ENCODE results near the gene SHC1. TPM values are rescaled to one million over a fixed set of nuclear protein-coding genes. Genes with fewer than 3 reads are reported as not detected.
"Not testable (repeated sequence)": the region's sequence is repeated elsewhere in the genome, so short reads cannot be mapped to it uniquely, and the experiment has no call there.

The SHC1 gene
- total RNA-seq, 2 experiments from 2014 or later = 69.6 to 72.4 TPM

DNA sequence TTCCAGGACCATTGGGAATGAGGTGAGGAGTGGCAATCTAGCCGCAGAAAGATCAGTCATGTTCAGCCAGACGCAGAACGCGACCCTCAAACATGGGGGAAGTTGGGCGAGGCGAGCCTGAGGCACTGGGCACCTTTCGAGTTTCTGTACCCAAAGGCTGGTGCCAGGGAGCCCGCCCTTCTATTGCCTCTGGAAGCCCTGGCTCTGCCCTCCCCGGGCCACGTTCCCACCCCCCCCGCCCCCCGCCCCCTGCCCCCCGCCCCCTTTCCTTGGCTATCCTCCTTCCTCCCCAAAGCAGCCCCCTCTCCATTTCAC, 29.8 kb upstream of the SHC1 start:
- DNase-seq (no peak), ATAC-seq (no peak)
- peaks cover 50% of the 10 kb centered on the region for H3K4me1 Mint-ChIP-seq (ENCODE audit: low read depth)
- H3K36me3 Mint-ChIP-seq (ENCODE audit: low read depth) = peaks cover 4% of the 10 kb centered on the region
- no peaks in the 10 kb centered on the region for H3K9me3 Mint-ChIP-seq (ENCODE audit: insufficient read depth)
- H3K27ac Mint-ChIP-seq = peak overlapping the region; percentile 85
- H3K4me3 Mint-ChIP-seq = peak overlapping the region; percentile 86
- ChIA-PET POLR2A (interaction anchor here (0.7 to 2.1 kb wide), 4 partner anchors 23 to 64 kb away, joined by 3 to 11 read pairs (median 6); partner anchors contain the start of genes PBXIP1, PMVK and PYGO2), CTCF (interaction anchor here (0.9 to 7.9 kb wide), 16 partner anchors 12 to 332 kb away, joined by 3 to 139 read pairs (median 14); partner anchors contain the start of genes ADAM15, CKS1B, FLAD1 and PBXIP1)
- no peaks in the 10 kb centered on the region for H3K27me3 Mint-ChIP-seq (ENCODE audit: low read depth)

DNA sequence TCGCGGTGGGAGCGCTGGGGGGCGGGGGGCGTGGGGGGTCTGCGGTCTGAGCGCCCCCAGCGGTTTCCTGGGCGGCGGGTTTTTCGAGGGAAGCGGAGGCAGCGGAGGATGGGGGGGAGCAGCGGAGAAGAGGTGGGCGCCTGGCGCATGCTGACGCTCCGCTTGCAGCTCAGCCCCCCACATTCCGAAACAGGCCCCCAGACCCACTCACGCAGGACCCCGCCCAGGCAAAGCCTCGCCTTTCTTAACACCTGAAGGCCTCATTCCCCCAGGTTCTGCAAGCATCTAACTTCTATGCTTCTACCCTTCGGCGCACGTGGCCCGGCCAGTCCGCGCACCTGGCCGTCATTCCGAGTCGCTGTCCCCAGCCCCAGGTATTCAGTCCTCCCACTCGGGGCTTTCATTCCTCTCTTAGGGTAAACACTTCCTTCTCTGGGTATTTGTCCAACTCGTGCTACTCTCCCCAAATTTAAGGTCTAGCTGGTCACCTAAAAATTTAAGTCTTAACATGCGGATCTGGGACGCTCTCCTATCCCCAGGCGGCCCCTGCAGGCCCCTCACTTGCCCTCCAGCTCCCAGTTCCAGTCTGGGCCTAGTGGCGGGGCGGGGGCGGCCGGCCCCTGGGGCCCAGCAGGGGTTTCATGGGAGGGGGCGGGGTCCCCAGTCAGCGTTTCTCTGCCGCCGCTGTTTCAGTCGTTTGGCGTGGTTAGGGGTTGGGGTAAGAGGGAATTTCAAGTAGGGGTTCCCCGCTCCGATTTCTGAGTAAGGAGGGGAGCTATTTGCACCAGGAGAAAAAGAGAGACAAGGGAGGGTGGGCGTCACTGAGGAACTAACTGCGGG, 29.2 kb upstream of the SHC1 start:
- Mint-ChIP-seq H3K9me3 (ENCODE audit: insufficient read depth) (no peaks in the 10 kb centered on the region), H3K36me3 (ENCODE audit: low read depth) (peaks cover 4% of the 10 kb centered on the region), H3K4me1 (ENCODE audit: low read depth) (peaks cover 49% of the 10 kb centered on the region), H3K27me3 (ENCODE audit: low read depth) (no peaks in the 10 kb centered on the region), H3K4me3 (peak overlapping the region; percentile 86), H3K27ac (peak overlapping the region; percentile 85)
- ATAC-seq (no peak), DNase-seq (peak; percentile 61)
- CTCF ChIA-PET = interaction anchor here (0.9 to 7.9 kb wide), 23 partner anchors 8 to 519 kb away, joined by 3 to 139 read pairs (median 8); partner anchors contain the start of genes ADAM15, CKS1B, FLAD1 and PBXIP1
- POLR2A ChIA-PET = interaction anchor here (0.7 to 2.1 kb wide), 8 partner anchors 16 to 63 kb away, joined by 3 to 11 read pairs (median 4); partner anchors contain the start of genes ADAM15, FLAD1, PBXIP1 and PMVK

DNA sequence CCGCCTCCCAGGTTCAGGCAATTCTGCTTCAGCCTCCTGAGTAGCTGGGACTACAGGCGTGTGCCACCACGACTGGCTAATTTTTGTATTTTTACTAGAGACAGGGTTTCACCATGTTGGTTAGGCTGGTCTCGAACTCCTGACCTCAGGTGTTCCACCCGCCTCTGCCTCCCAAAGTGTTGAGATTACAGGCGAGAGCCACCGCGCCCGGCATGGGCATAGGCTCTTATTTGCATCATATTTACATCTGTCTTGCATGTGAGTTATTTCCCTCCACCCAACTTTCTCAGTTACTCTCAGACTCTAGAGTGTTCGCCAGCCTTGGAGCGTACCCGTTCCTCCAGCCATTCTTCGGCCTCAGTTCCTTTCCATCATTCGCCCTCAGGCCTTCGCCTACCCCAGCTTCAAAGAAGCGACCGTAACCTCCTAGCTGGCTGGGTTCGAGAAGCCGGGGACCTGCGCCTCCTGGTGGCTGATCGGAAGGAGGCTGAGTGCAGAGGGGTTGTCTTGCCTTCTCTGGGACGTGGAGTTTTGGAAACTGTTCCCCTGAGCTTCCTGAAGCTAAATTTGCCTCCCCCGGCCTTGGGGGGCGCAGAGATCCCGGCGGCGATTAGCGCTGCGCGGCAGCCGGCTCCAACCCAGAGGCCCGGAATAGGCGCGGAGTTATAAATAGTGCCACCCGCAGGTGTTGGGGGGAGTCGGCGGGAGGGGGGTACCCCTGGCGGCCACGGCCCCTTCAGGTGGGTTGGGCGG, 28.4 kb upstream of the SHC1 start:
- POLR2A ChIA-PET = interaction anchor here (0.5 to 2.1 kb wide), 9 partner anchors 16 to 405 kb away, joined by 3 to 11 read pairs (median 3); partner anchors contain the start of genes ADAM15, FLAD1, PBXIP1 and PYGO2
- DNase-seq = peak; percentile 81
- CTCF ChIA-PET = interaction anchor here (0.7 to 7.9 kb wide), 25 partner anchors 9 to 518 kb away, joined by 3 to 139 read pairs (median 5); partner anchors contain the start of genes ADAM15, CKS1B, FLAD1 and PBXIP1
- H3K4me3 Mint-ChIP-seq = peak overlapping the region; percentile 62
- no peaks in the 10 kb centered on the region for H3K9me3 Mint-ChIP-seq (ENCODE audit: insufficient read depth)
- H3K4me1 Mint-ChIP-seq (ENCODE audit: low read depth) = peaks cover 42% of the 10 kb centered on the region
- ATAC-seq = peak; percentile 15
- H3K27ac Mint-ChIP-seq = peak overlapping the region; percentile 77
- no peaks in the 10 kb centered on the region for H3K27me3 Mint-ChIP-seq (ENCODE audit: low read depth)
- peaks cover 2% of the 10 kb centered on the region for H3K36me3 Mint-ChIP-seq (ENCODE audit: low read depth)

DNA sequence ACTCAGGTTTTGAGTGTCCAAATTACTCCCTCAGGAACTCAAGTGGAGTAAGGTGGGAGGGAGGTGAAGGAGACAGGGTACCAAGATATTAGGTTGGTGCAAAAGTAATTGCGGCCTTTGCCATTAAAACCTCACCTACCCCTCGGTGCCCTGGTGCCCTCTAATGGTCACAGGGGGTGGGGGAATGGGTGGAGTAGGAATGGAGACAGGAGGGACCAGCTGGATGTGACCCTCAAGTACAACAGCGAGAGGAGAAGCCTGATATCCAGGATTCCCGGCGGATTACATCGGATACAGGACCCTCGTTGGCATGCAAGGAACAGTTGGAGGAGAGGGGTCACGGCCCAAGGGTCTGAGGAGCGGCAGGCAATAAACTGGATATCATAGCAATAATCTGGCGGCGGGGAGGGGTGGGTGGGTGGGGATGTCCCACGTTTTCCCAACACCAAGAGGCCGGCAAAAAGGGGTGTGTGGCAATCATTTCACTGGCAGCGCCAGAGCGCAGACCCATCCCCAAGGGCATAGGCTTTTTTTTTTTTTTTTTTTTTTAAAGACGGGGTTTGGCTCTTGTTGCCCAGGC, 27.7 kb upstream of the SHC1 start:
- ATAC-seq (no peak), DNase-seq (no peak)
- peaks cover 38% of the 10 kb centered on the region for H3K4me1 Mint-ChIP-seq (ENCODE audit: low read depth)
- peak overlapping the region; percentile 48 for H3K4me3 Mint-ChIP-seq
- peak overlapping the region; percentile 57 for H3K27ac Mint-ChIP-seq
- CTCF ChIA-PET = interaction anchor here (0.7 to 7.9 kb wide), 21 partner anchors 14 to 518 kb away, joined by 3 to 139 read pairs (median 8); partner anchors contain the start of genes ADAM15, CKS1B, FLAD1 and PBXIP1
- no peaks in the 10 kb centered on the region for H3K9me3 Mint-ChIP-seq (ENCODE audit: insufficient read depth)
- peaks cover 2% of the 10 kb centered on the region for H3K36me3 Mint-ChIP-seq (ENCODE audit: low read depth)
- no peaks in the 10 kb centered on the region for H3K27me3 Mint-ChIP-seq (ENCODE audit: low read depth)
- POLR2A ChIA-PET = interaction anchor here (1.1 to 2.1 kb wide), 4 partner anchors 23 to 43 kb away, joined by 3 to 11 read pairs (median 4); partner anchors contain the start of gene PBXIP1

DNA sequence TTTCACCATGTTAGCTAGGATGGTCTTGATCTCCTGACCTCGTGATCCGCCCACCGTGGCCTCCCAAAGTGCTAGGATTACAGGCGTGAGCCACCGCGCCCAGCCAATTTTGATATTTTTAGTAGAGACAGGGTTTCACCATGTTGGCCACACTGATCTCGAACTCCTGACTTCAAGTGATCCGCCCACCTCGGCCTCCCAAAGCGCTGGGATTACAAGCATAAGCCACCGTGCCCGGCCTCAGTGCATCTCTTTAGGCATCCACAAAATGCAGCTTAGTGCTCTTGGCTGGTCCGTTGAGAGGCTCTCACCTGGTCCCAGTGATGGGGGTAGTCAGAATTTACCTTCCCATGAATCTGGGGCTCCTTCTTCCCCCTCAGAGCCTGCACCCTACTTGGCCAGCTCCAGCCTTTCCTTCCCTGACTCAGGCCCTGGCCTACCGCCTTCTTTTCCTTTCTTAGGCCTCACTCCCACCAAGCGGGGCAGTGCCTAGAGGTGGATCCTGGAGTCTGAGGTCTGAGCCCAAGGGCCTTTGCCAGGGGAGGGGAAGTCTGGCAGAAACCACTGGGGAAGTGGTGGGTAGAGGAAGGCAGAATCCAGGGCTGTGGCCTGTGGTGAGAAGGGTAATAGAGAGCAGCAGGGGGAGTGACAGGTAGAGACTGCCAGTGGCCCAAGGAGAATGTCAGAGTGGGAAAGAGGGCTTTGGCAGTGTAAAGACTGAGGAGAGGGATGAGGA, 26.6 kb upstream of the SHC1 start:
- CTCF ChIA-PET = interaction anchor here (1.0 to 7.9 kb wide), 9 partner anchors 13 to 437 kb away, joined by 3 to 139 read pairs (median 8); partner anchors contain the start of genes CKS1B, FLAD1 and PYGO2
- ATAC-seq = no peak
- POLR2A ChIA-PET = interaction anchor here (0.6 to 4.2 kb wide), 3 partner anchors 13 to 1362 kb away, joined by 4 to 28 read pairs (median 4); partner anchors contain the start of genes CKS1B and FLAD1
- peaks cover 38% of the 10 kb centered on the region for H3K4me1 Mint-ChIP-seq (ENCODE audit: low read depth)
- DNase-seq = no peak
- H3K27me3 Mint-ChIP-seq (ENCODE audit: low read depth) = no peaks in the 10 kb centered on the region
- H3K9me3 Mint-ChIP-seq (ENCODE audit: insufficient read depth) = no peaks in the 10 kb centered on the region
- H3K4me3 Mint-ChIP-seq = peak overlapping the region; percentile 3
- peaks cover 2% of the 10 kb centered on the region for H3K36me3 Mint-ChIP-seq (ENCODE audit: low read depth)
- no peak overlapping the region for H3K27ac Mint-ChIP-seq

DNA sequence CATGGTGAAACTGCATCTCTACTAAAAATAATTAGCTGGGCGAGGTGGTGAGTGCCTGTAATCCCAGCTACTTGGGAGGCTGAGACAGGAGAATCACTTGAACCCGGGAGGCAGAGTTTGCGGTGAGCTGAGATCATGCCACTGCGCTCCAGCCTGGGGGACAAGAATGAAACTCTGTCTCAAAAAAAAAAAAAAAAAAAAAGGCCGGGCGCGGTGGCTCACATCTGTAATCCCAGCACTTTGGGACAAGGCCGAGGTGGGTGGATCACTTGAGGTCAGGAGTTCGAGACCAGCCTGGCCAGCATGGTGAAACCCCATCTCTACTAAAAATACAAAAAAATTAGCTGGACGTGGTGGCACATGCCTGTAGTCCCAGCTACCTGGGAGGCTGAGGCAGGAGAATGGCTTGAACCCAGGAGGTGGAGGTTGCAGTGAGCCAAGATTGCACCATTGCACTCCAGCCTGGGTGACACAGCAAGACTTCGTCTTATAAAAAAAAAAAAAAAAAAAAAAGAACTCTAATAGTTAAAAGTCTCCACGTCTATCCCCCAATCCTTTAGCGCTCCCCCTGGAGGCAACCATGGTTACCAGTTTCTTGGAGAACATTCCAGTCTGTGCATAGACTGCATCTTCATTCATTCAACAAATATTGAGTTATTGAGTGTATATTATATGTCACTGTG, 24.9 kb upstream of the SHC1 start:
- not testable (repeated sequence) for DNase-seq; ATAC-seq; H3K36me3 Mint-ChIP-seq (ENCODE audit: low read depth); H3K9me3 Mint-ChIP-seq (ENCODE audit: insufficient read depth); H3K4me3 Mint-ChIP-seq; H3K27ac Mint-ChIP-seq; H3K27me3 Mint-ChIP-seq (ENCODE audit: low read depth)
- H3K4me1 Mint-ChIP-seq (ENCODE audit: low read depth) = peaks cover 36% of the 10 kb centered on the region
- CTCF ChIA-PET = interaction anchor here (0.9 to 7.9 kb wide), 8 partner anchors 11 to 435 kb away, joined by 3 to 139 read pairs (median 8); partner anchors contain the start of genes FLAD1, KRTCAP2 and PYGO2
- POLR2A ChIA-PET = interaction anchor here (1.6 to 4.2 kb wide), 2 partner anchors 12 to 21 kb away, joined by 8 to 28 read pairs; partner anchors contain the start of genes CKS1B and FLAD1

DNA sequence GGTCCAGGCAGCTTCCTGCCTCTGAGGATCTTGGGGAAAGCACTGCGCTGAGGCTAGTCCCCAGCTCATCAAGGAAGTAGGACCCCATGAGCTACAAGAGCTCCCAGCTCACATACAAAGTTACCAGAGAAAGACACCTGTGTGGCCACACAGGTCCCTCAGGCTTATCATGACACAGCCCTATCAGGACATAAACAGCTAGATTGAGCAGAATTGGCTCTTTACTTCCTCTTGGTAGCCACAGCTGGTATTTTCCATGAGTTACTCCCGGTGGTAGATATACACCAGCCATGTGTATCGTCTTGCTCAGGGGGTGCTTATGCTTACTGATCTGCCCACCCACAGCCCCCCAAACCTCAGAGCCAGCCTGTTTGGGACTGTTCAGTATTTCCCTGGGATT, 24.0 kb upstream of the SHC1 start:
- DNase-seq = no peak
- POLR2A ChIA-PET = interaction anchor here (1.6 to 4.2 kb wide), 2 partner anchors 11 to 20 kb away, joined by 8 to 28 read pairs; partner anchors contain the start of genes CKS1B and FLAD1
- Mint-ChIP-seq H3K4me1 (ENCODE audit: low read depth) (peaks cover 28% of the 10 kb centered on the region), H3K36me3 (ENCODE audit: low read depth) (peaks cover 13% of the 10 kb centered on the region), H3K9me3 (ENCODE audit: insufficient read depth) (no peaks in the 10 kb centered on the region), H3K27me3 (ENCODE audit: low read depth) (no peaks in the 10 kb centered on the region), H3K27ac (no peak overlapping the region), H3K4me3 (no peak overlapping the region)
- ATAC-seq = no peak
- CTCF ChIA-PET = interaction anchor here (0.8 to 5.4 kb wide), 11 partner anchors 11 to 435 kb away, joined by 3 to 35 read pairs (median 4); partner anchors contain the start of genes ADAM15, FLAD1, KRTCAP2 and PMVK

DNA sequence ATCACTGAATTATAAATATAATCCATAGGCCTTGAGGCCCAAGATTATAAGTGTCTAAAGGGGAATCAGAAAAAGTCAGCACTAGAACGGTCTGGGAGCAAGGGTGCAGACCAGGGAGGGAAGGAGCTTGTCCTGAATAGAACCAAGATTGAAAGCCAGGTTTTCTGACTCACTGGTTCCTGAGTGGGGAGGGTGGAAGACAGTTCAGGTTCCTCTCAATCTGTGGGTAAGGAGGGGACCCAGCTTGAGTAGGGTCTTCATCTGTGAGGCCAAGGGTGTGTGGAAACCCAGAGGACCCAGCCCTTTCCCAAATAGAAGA, 23.7 kb upstream of the SHC1 start:
- peaks cover 15% of the 10 kb centered on the region for H3K36me3 Mint-ChIP-seq (ENCODE audit: low read depth)
- POLR2A ChIA-PET = interaction anchor here (1.2 to 4.2 kb wide), 3 partner anchors 10 to 49 kb away, joined by 3 to 28 read pairs (median 8); partner anchors contain the start of genes CKS1B and FLAD1
- H3K4me3 Mint-ChIP-seq = no peak overlapping the region
- no peaks in the 10 kb centered on the region for H3K27me3 Mint-ChIP-seq (ENCODE audit: low read depth)
- CTCF ChIA-PET = interaction anchor here (0.8 to 5.4 kb wide), 11 partner anchors 11 to 434 kb away, joined by 3 to 35 read pairs (median 4); partner anchors contain the start of genes ADAM15, FLAD1, KRTCAP2 and PBXIP1
- H3K9me3 Mint-ChIP-seq (ENCODE audit: insufficient read depth) = no peaks in the 10 kb centered on the region
- DNase-seq (no peak), ATAC-seq (no peak)
- H3K4me1 Mint-ChIP-seq (ENCODE audit: low read depth) = peaks cover 27% of the 10 kb centered on the region
- no peak overlapping the region for H3K27ac Mint-ChIP-seq

DNA sequence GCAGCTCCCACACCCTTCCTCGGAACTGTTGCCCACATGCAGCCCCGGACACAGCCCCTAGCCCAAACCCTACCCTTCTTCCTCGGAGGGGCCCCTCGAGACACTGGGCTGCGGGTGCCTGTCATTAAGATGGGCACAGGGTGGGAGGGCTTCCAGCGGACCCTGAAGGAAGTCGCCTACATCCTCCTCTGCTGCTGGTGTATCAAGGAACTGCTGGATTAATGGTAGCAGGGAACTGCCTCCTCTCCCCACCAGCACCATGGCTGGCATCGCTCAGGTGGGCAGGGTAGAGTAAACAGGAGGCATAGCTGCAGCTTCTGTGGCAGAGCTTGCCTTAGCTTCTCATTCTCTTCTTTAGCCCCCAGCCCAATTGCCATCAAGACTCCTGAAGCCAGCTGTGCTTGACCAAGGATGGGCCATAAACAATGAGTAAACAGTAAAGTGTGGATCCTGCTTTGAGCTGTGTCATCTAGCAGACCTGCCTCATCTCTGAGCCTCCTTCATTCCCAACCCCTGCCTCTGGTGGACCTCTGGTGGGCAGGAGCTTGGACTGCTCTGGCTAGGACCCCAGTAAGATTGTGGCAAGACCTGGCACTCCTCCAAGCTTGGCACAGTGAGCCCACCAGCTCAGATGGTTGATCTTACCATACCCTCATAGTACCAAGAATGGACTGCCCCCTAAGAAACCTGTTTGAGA, 23.2 kb upstream of the SHC1 start, which contains the start of gene LENEP:
Gene LENEP (plus strand): TSS at position 15 of the 697 bp plus-strand sequence. CDS start 22 bp downstream, at position 37.
- H3K4me1 Mint-ChIP-seq (ENCODE audit: low read depth) = peaks cover 27% of the 10 kb centered on the region
- no peak within 1 kb of the TSS for H3K27ac Mint-ChIP-seq
- ATAC-seq = no peak
- H3K9me3 Mint-ChIP-seq (ENCODE audit: insufficient read depth) = no peaks in the 10 kb centered on the region
- peaks cover 20% of the 10 kb centered on the region for H3K36me3 Mint-ChIP-seq (ENCODE audit: low read depth)
- no peak within 1 kb of the TSS for H3K4me3 Mint-ChIP-seq
- CTCF ChIA-PET = interaction anchor here (0.7 to 5.4 kb wide), 13 partner anchors 10 to 434 kb away, joined by 3 to 35 read pairs (median 4); partner anchors contain the start of genes ADAM15, FLAD1, KRTCAP2 and PBXIP1
- DNase-seq = no peak
- H3K27me3 Mint-ChIP-seq (ENCODE audit: low read depth) = no peaks in the 10 kb centered on the region
- POLR2A ChIA-PET = interaction anchor here (0.8 to 4.2 kb wide), 4 partner anchors 10 to 57 kb away, joined by 3 to 28 read pairs (median 6); partner anchors contain the start of genes CKS1B, FLAD1 and PMVK
